Caki2 (cell line): ENCODE measurements around the gene MYL9. TPM values are rescaled to one million over a fixed set of nuclear protein-coding genes. Genes with fewer than 3 reads are reported as not detected.

Source experiments
- total RNA-seq: library from RNA; depleted of rRNA; stranded (reverse); fragments of >200 nt; shearing (Covaris generic); gene quantifications from 2 replicates; pipeline ENCODE4 v1.2.3, GENCODE V29; 2014; ENCODE audit warnings: low replicate concordance; rRNA removed

MYL9 gene
- total RNA-seq, 1 experiment from 2014 or later: not detected

Other genes with a start within 250 kb of the MYL9 start
- 6.9 and 9.0 TPM in 2 replicates for gene DLGAP4, start 235.2 kb upstream of the MYL9 start, total RNA-seq
- 3.4 and 8.2 TPM in 2 replicates for gene TGIF2, start 32.1 kb downstream of the MYL9 start, total RNA-seq
- 405 and 423 TPM in 2 replicates for gene RAB5IF, start 64.3 kb downstream of the MYL9 start, total RNA-seq
- 0.27 TPM in 1 of 2 replicates, not detected in the other for gene SLA2, start 104.7 kb downstream of the MYL9 start, total RNA-seq
- gene NDRG3, start 204.6 kb downstream of the MYL9 start, total RNA-seq: 23.5 and 24.3 TPM in 2 replicates
- gene DSN1, start 232.2 kb downstream of the MYL9 start, total RNA-seq: 64.7 and 69.7 TPM in 2 replicates